ENCODE results near the gene SLIT3. TPM values are rescaled to one million over a fixed set of nuclear protein-coding genes. Genes with fewer than 3 reads are reported as not detected.

Gene SLIT3
- total RNA-seq, 3 donors from 2014 or later (not counting 1 experiment from before 2014, with no cell fraction given), result 0.34 to 0.80 TPM; not detected in 1

GRCh38 chr5:169095410-169095960 is 205.5 kb downstream of the SLIT3 start:
- no peak for TF ChIP-seq CTCF (IDR thresholded peaks at IDR 0.05)
- Histone ChIP-seq H3K36me3 (ENCODE audit: control insufficient read depth, insufficient read depth, low read length) (no peaks in the 10 kb centered on the region), H3K27ac (ENCODE audit: low read length) (no peak overlapping the region), H3K4me3 (ENCODE audit: low read length) (no peak overlapping the region), H3K4me1 (ENCODE audit: control insufficient read depth, insufficient read depth, low read length) (no peaks in the 10 kb centered on the region), H3K27me3 (ENCODE audit: control insufficient read depth, insufficient read depth, low read length) (no peaks in the 10 kb centered on the region), H3K9me3 (ENCODE audit: control insufficient read depth, insufficient read depth, low read length) (no peaks in the 10 kb centered on the region)
- peaks cover 0 to 2% of the 10 kb centered on the region in 2 donors for H3K27me3 Mint-ChIP-seq (ENCODE audit: low read depth in 2 of 2)
- no peaks in the 10 kb centered on the region for H3K4me1 Mint-ChIP-seq
- no peak overlapping the region for H3K4me3 Mint-ChIP-seq
- H3K36me3 Mint-ChIP-seq, result no peaks in the 10 kb centered on the region
- DNase-seq (no peak), ATAC-seq (no peak)
- H3K9me3 Mint-ChIP-seq, result no peaks in the 10 kb centered on the region
- no peak overlapping the region for H3K27ac Mint-ChIP-seq
- 63% methylated on average over 4 of the region's 4 CpGs for WGBS (ENCODE audit: insufficient coverage)
- intact Hi-C loops (cut with micrococcal nuclease), result no loop called here

GRCh38 chr5:169094586-169095409 is 206.1 kb downstream of the SLIT3 start:
- WGBS (ENCODE audit: insufficient coverage), result 71% methylated on average over 7 of the region's 7 CpGs
- Mint-ChIP-seq H3K4me1 (no peaks in the 10 kb centered on the region), H3K4me3 (no peak overlapping the region), H3K27ac (no peak overlapping the region), H3K36me3 (no peaks in the 10 kb centered on the region), H3K9me3 (no peaks in the 10 kb centered on the region), H3K27me3 (ENCODE audit: low read depth in 2 of 2) (peaks cover 0 to 2% of the 10 kb centered on the region in 2 donors)
- H3K4me1 ChIP-seq (ENCODE audit: control insufficient read depth, insufficient read depth, low read length), result no peaks in the 10 kb centered on the region
- no peaks in the 10 kb centered on the region for H3K36me3 ChIP-seq (ENCODE audit: control insufficient read depth, insufficient read depth, low read length)
- H3K27ac ChIP-seq (ENCODE audit: low read length), result no peak overlapping the region
- ATAC-seq, result no peak
- H3K4me3 ChIP-seq (ENCODE audit: low read length), result no peak overlapping the region
- intact Hi-C loops (cut with micrococcal nuclease), result no loop called here
- TF ChIP-seq CTCF (IDR thresholded peaks at IDR 0.05), result no peak
- no peaks in the 10 kb centered on the region for H3K27me3 ChIP-seq (ENCODE audit: control insufficient read depth, insufficient read depth, low read length)
- no peaks in the 10 kb centered on the region for H3K9me3 ChIP-seq (ENCODE audit: control insufficient read depth, insufficient read depth, low read length)
- DNase-seq, result no peak

GRCh38 chr5:169091396-169091980 is 209.5 kb downstream of the SLIT3 start:
- intact Hi-C loops (cut with micrococcal nuclease), result no loop called here
- Mint-ChIP-seq H3K27ac (no peak overlapping the region), H3K9me3 (no peaks in the 10 kb centered on the region), H3K27me3 (ENCODE audit: low read depth in 2 of 2) (no peaks in the 10 kb centered on the region), H3K4me3 (no peak overlapping the region), H3K36me3 (no peaks in the 10 kb centered on the region), H3K4me1 (no peaks in the 10 kb centered on the region)
- no peak overlapping the region for H3K27ac ChIP-seq (ENCODE audit: low read length)
- no peaks in the 10 kb centered on the region for H3K27me3 ChIP-seq (ENCODE audit: control insufficient read depth, insufficient read depth, low read length)
- WGBS (ENCODE audit: insufficient coverage), result 75% methylated on average over 9 of the region's 9 CpGs
- ATAC-seq (no peak), DNase-seq (no peak)
- no peak overlapping the region for H3K4me3 ChIP-seq (ENCODE audit: low read length)
- TF ChIP-seq CTCF (IDR thresholded peaks at IDR 0.05), result no peak
- no peaks in the 10 kb centered on the region for H3K9me3 ChIP-seq (ENCODE audit: control insufficient read depth, insufficient read depth, low read length)
- no peaks in the 10 kb centered on the region for H3K36me3 ChIP-seq (ENCODE audit: control insufficient read depth, insufficient read depth, low read length)
- no peaks in the 10 kb centered on the region for H3K4me1 ChIP-seq (ENCODE audit: control insufficient read depth, insufficient read depth, low read length)

Measured in natural killer cell (primary cell).